Stimulated activated CD8-positive, alpha-beta memory T cell treated with anti-CD3 and anti-CD28 coated beads, Interleukin-12 subunit alpha, Interleukin-12 subunit beta, amount 100 ng/mL, for 24 hours (primary cell): Measurements from ENCODE around the gene CTDP1.
"Not testable (repeated sequence)": the region's sequence is repeated elsewhere in the genome, so short reads cannot be mapped to it uniquely, and the experiment has no call there.

ENCODE experiments used
- DNase-seq: peaks from one replicate; pipeline ENCODE4 v3.0.0-alpha.2; 2020; ENCODE audit errors: extremely low read depth

CTDP1 gene

GRCh38 chr18:79725486-79725885 lies 45.9 kb downstream of the CTDP1 start:
- DNase-seq: no peak

GRCh38 chr18:79726721-79727120 lies 47.1 kb downstream of the CTDP1 start:
- DNase-seq: no peak

- DNase-seq: no peak
Measured at GRCh38 chr18:79727211-79727610, 47.6 kb downstream of the CTDP1 start.

GRCh38 chr18:79728931-79729586 lies 49.5 kb downstream of the CTDP1 start:
- no peak for DNase-seq

- DNase-seq: no peak
Measured at GRCh38 chr18:79729611-79730010, 50.0 kb downstream of the CTDP1 start.

GRCh38 chr18:79730804-79731203 lies 51.2 kb downstream of the CTDP1 start:
- no peak for DNase-seq

- not testable (repeated sequence) for DNase-seq
Measured at GRCh38 chr18:79731881-79732720, 52.5 kb downstream of the CTDP1 start.

- DNase-seq: no peak
Measured at GRCh38 chr18:79732721-79733025, 53.1 kb downstream of the CTDP1 start.

- DNase-seq: no peak
Measured at GRCh38 chr18:79733135-79733701, 53.6 kb downstream of the CTDP1 start.

GRCh38 chr18:79733986-79734770 lies 54.6 kb downstream of the CTDP1 start:
- DNase-seq: no peak

GRCh38 chr18:79735071-79735980 lies 55.7 kb downstream of the CTDP1 start:
- DNase-seq: no peak

GRCh38 chr18:79736230-79736629 lies 56.6 kb downstream of the CTDP1 start:
- no peak for DNase-seq

- DNase-seq: no peak
Measured at GRCh38 chr18:79736846-79737245, 57.2 kb downstream of the CTDP1 start.

GRCh38 chr18:79737426-79737825 lies 57.8 kb downstream of the CTDP1 start:
- no peak for DNase-seq

GRCh38 chr18:79738041-79738461 lies 58.4 kb downstream of the CTDP1 start:
- no peak for DNase-seq

- DNase-seq: no peak
Measured at GRCh38 chr18:79738581-79739439, 59.2 kb downstream of the CTDP1 start.

GRCh38 chr18:79739440-79739778 lies 59.8 kb downstream of the CTDP1 start:
- DNase-seq: no peak

- not testable (repeated sequence) for DNase-seq
Measured at GRCh38 chr18:79740047-79740446, 60.4 kb downstream of the CTDP1 start.

- no peak for DNase-seq
Measured at GRCh38 chr18:79740521-79741361, 61.1 kb downstream of the CTDP1 start.

GRCh38 chr18:79741362-79741700 lies 61.7 kb downstream of the CTDP1 start:
- DNase-seq: no peak
